Ectodermal cell (in vitro differentiated cells): Measurements from ENCODE around the gene COL24A1.
"Not testable (repeated sequence)": the region's sequence is repeated elsewhere in the genome, so short reads cannot be mapped to it uniquely, and the experiment has no call there.

Source experiments
- H3K27ac ChIP-seq: 2 replicates; pipeline ENCODE4 v1.7.0; 2013; ENCODE audit warnings: mild to moderate bottlenecking, low read depth, low read length; ENCODE audit not compliant: insufficient read depth, poor library complexity, severe bottlenecking
- H3K27me3 ChIP-seq: 2 replicates; pipeline ENCODE4 v1.7.0; 2013; ENCODE audit warnings: mild to moderate bottlenecking, low read length; ENCODE audit not compliant: insufficient read depth, control insufficient read depth, poor library complexity, severe bottlenecking
- H3K36me3 ChIP-seq: one replicate; pipeline ENCODE4 v1.7.0; 2013; ENCODE audit warnings: low read length; ENCODE audit not compliant: control insufficient read depth, insufficient read depth
- H3K4me1 ChIP-seq: one replicate; pipeline ENCODE4 v1.7.0; 2013; ENCODE audit warnings: low read length; ENCODE audit not compliant: control insufficient read depth, insufficient read depth
- H3K4me3 ChIP-seq: 2 replicates; pipeline ENCODE4 v1.7.0; 2013; ENCODE audit warnings: low read depth, low read length, control low read depth; ENCODE audit not compliant: insufficient read depth
- H3K9me3 ChIP-seq: 2 replicates; pipeline ENCODE4 v1.7.0; 2013; ENCODE audit warnings: mild to moderate bottlenecking, low read length, moderate library complexity; ENCODE audit not compliant: control insufficient read depth
- WGBS, 2 experiments: methylation state at CpG; one replicate each; pipeline ENCODE4 v1.1.7; 2013; ENCODE audit warnings: missing lambda C conversion rate in 2 of 2; 5-methylcytosine and 5-hydroxymethylcytosine counted together

COL24A1 gene

DNA sequence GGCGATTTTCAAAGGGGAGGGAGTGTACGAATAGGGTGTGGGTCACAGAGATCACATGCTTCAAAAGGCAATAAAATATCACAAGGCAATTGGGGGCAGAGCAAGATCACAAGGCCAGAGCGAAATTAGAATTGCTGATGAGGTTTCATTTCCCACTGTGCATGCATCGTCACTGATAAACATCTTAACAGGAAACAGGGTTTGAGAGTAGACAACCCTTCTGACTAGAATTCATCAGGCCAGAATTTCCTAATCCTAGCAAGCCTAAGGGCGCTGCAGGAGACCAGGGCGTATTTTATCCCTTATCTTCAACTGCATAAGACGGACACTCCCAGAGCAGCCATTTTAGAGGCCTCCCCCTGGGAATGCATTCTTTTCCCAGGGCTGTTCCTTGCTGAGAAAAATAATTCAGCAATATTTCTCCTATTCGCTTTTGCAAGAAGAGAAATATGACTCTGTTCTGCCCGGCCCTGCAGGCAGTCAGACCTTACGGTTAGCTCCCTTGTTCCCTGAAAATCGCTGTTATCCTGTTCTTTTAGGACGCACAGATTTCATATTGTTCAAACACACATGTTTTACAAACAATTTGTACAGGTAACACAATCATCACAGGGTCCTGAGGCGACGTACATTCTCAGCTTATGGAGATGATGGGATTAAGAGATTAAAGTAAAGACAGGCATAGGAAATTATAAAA is 442.0 kb downstream of the COL24A1 start:
- H3K27ac ChIP-seq, H3K9me3 ChIP-seq, H3K4me1 ChIP-seq, H3K4me3 ChIP-seq, H3K36me3 ChIP-seq, H3K27me3 ChIP-seq: not testable (repeated sequence)
- WGBS, 2 experiments: 93 to 94% methylated on average over 14 of the region's 14 CpGs

DNA sequence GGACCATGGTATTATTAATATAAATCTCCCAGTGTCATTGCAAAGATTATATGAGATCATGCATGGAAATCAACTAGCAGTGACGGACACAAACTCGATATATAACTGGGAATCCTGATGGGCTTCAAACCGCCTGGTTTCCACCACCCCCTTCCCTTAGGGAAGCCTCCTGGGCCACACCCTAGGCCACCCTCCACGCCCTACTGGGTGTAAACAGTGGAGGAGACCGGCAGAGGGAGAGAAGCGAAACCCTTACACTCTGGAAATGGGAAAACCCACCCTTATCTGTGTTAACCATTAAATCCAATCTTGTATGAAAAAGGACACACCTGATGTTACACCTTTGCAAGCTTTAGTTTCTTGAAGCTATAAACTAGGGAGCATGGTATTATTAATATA is 447.7 kb downstream of the COL24A1 start:
- WGBS, 2 experiments: 88 to 91% methylated on average over 6 of the region's 6 CpGs
- Histone ChIP-seq H3K4me3 (peak overlapping the region; percentile 53), H3K27ac (no peak overlapping the region), H3K36me3 (no peaks in the 10 kb centered on the region), H3K9me3 (no peaks in the 10 kb centered on the region), H3K4me1 (peaks cover 9% of the 10 kb centered on the region), H3K27me3 (no peaks in the 10 kb centered on the region)

- H3K4me3 ChIP-seq: peak within 1 kb of the TSS; percentile 53
- H3K4me1 ChIP-seq: peaks cover 9% of the 10 kb centered on the region
- peak within 1 kb of the TSS; percentile 19 for H3K27ac ChIP-seq
- H3K36me3 ChIP-seq: no peaks in the 10 kb centered on the region
- no peaks in the 10 kb centered on the region for H3K27me3 ChIP-seq
- no peaks in the 10 kb centered on the region for H3K9me3 ChIP-seq
- WGBS, 2 experiments: 2% methylated on average over 33 to 35 of the region's 35 CpGs
Observed at GRCh38 chr1:85707990-85708828, 448.4 kb downstream of the COL24A1 start, which contains the start of gene ZNHIT6. TSS of gene ZNHIT6 (minus strand) at chr1:85708433. CDS start at chr1:85708284, 149 bp downstream.

- Histone ChIP-seq H3K27ac (peak overlapping the region; percentile 19), H3K36me3 (no peaks in the 10 kb centered on the region), H3K27me3 (no peaks in the 10 kb centered on the region), H3K4me1 (peaks cover 9% of the 10 kb centered on the region), H3K9me3 (no peaks in the 10 kb centered on the region), H3K4me3 (peak overlapping the region; percentile 53)
- 13% methylated on average over 13 of the region's 13 CpGs for WGBS, 2 experiments
Observed at GRCh38 chr1:85707267-85707989, 449.1 kb downstream of the COL24A1 start.

DNA sequence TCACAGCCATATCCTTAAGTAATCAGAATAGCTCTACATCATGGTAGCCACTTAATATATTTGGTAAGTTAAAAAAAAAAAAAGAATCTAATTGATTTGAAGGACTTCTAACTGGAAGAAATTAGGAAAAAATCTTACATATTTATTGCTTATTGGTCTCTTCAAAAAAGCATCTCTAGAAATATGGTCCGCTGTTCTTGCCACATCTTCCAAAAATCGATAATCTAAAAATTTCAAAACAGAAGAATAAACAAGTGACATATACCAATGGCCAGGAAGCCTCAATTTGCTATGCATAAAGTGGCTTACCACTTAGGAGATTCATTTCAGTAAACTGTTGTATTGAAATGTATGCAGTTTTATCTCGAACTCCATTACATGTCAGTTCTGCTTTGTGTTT is 450.6 kb downstream of the COL24A1 start:
- H3K4me1 ChIP-seq: peaks cover 9% of the 10 kb centered on the region
- H3K9me3 ChIP-seq: no peaks in the 10 kb centered on the region
- no peak overlapping the region for H3K27ac ChIP-seq
- H3K36me3 ChIP-seq: peaks cover 4% of the 10 kb centered on the region
- no peaks in the 10 kb centered on the region for H3K27me3 ChIP-seq
- 94 to 96% methylated on average over 3 of the region's 3 CpGs for WGBS, 2 experiments
- H3K4me3 ChIP-seq: no peak overlapping the region

GRCh38 chr1:85700422-85700821 is 456.1 kb downstream of the COL24A1 start:
- Histone ChIP-seq H3K27ac (no peak overlapping the region), H3K4me1 (no peaks in the 10 kb centered on the region), H3K36me3 (peaks cover 4% of the 10 kb centered on the region), H3K9me3 (no peaks in the 10 kb centered on the region), H3K4me3 (no peak overlapping the region), H3K27me3 (no peaks in the 10 kb centered on the region)
- WGBS, 2 experiments: 91 to 99% methylated on average over 3 to 4 of the region's 4 CpGs

- Histone ChIP-seq H3K36me3 (peaks cover 4% of the 10 kb centered on the region), H3K27me3 (no peaks in the 10 kb centered on the region), H3K9me3 (no peaks in the 10 kb centered on the region), H3K27ac (no peak overlapping the region), H3K4me1 (no peaks in the 10 kb centered on the region), H3K4me3 (no peak overlapping the region)
Observed at GRCh38 chr1:85697895-85698294, 458.7 kb downstream of the COL24A1 start.

- Histone ChIP-seq H3K27ac (no peak overlapping the region), H3K27me3 (no peaks in the 10 kb centered on the region), H3K9me3 (no peaks in the 10 kb centered on the region), H3K4me1 (no peaks in the 10 kb centered on the region), H3K36me3 (no peaks in the 10 kb centered on the region), H3K4me3 (no peak overlapping the region)
- no CpG with 5 or more reads among the region's 1 CpG for WGBS, 2 experiments
Observed at GRCh38 chr1:85692730-85693314, 463.8 kb downstream of the COL24A1 start.

GRCh38 chr1:85689775-85690404 is 466.7 kb downstream of the COL24A1 start:
- Histone ChIP-seq H3K27ac (no peak overlapping the region), H3K4me1 (no peaks in the 10 kb centered on the region), H3K36me3 (no peaks in the 10 kb centered on the region), H3K27me3 (no peaks in the 10 kb centered on the region), H3K4me3 (no peak overlapping the region), H3K9me3 (no peaks in the 10 kb centered on the region)
- WGBS, 2 experiments: 94 to 96% methylated on average over 4 of the region's 4 CpGs
